DND-41 (cell line): ENCODE results near the gene TBC1D4.

Source experiments
- EZH2 ChIP-seq: IDR thresholded peaks from 3 replicates; pipeline ENCODE4 v1.6.1; 2012; ENCODE audit warnings: borderline replicate concordance, low read depth, mild to moderate bottlenecking, moderate library complexity, low read length, inconsistent platforms; ENCODE audit not compliant: severe bottlenecking
- TF ChIP-seq, protein P1 (sequence below): IDR thresholded peaks from 2 replicates; pipeline ENCODE4 v1.5.1; 2012; ENCODE audit warnings: borderline replicate concordance, low read length, moderate library complexity, mild to moderate bottlenecking; ENCODE audit not compliant: poor library complexity, severe bottlenecking; ENCODE audit errors: extremely low read depth

DNA sequence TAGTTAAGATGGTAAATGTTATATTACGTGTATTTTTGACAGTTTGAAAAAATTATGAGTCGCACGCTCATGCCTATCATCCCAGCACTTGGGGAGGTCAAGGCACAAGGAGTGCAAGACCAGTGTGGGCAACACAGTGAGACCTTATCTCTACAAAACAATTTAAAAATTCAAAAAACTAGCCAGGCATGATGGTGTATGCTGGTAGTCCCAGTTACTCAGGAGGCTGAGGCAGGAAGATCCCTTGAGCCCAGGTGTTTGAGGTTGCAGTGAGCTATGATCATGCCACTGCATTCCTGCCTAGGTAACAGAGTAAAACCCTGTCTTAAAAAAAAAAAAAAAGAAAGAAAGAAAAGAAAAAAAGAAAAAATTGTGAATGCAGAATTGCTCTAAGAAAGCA, 58.0 kb downstream of the TBC1D4 start:
- TF ChIP-seq, protein P1, sequence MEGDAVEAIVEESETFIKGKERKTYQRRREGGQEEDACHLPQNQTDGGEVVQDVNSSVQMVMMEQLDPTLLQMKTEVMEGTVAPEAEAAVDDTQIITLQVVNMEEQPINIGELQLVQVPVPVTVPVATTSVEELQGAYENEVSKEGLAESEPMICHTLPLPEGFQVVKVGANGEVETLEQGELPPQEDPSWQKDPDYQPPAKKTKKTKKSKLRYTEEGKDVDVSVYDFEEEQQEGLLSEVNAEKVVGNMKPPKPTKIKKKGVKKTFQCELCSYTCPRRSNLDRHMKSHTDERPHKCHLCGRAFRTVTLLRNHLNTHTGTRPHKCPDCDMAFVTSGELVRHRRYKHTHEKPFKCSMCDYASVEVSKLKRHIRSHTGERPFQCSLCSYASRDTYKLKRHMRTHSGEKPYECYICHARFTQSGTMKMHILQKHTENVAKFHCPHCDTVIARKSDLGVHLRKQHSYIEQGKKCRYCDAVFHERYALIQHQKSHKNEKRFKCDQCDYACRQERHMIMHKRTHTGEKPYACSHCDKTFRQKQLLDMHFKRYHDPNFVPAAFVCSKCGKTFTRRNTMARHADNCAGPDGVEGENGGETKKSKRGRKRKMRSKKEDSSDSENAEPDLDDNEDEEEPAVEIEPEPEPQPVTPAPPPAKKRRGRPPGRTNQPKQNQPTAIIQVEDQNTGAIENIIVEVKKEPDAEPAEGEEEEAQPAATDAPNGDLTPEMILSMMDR: no peak
- no peak for TF ChIP-seq EZH2
